ENCODE measurements around the gene NCOR2.
"Not testable (repeated sequence)": the region's sequence is repeated elsewhere in the genome, so short reads cannot be mapped to it uniquely, and the experiment has no call there.

The NCOR2 gene

GRCh38 chr12:124601706-124602105 is 34.3 kb upstream of the NCOR2 start:
- no peak for DNase-seq (ENCODE audit: low spot score)

GRCh38 chr12:124599074-124599999 is 31.9 kb upstream of the NCOR2 start:
- DNase-seq (ENCODE audit: low spot score), result peak; percentile 66

GRCh38 chr12:124597041-124597440 is 29.6 kb upstream of the NCOR2 start:
- DNase-seq (ENCODE audit: low spot score), result no peak

- no peak for DNase-seq (ENCODE audit: low spot score)
These were observed 28.0 kb upstream of the NCOR2 start for GRCh38 chr12:124595444-124595843.

GRCh38 chr12:124594851-124595250 is 27.4 kb upstream of the NCOR2 start:
- DNase-seq (ENCODE audit: low spot score), result no peak

GRCh38 chr12:124593851-124594401 is 26.5 kb upstream of the NCOR2 start:
- no peak for DNase-seq (ENCODE audit: low spot score)

- no peak for DNase-seq (ENCODE audit: low spot score)
These were observed 25.8 kb upstream of the NCOR2 start for GRCh38 chr12:124593176-124593575.

GRCh38 chr12:124592481-124593160 is 25.2 kb upstream of the NCOR2 start:
- no peak for DNase-seq (ENCODE audit: low spot score)

- peak; percentile 70 for DNase-seq (ENCODE audit: low spot score)
These were observed 24.6 kb upstream of the NCOR2 start for GRCh38 chr12:124592050-124592449.

GRCh38 chr12:124590447-124590846 is 23.0 kb upstream of the NCOR2 start:
- DNase-seq (ENCODE audit: low spot score), result no peak

- DNase-seq (ENCODE audit: low spot score), result peak; percentile 80
These were observed 21.4 kb upstream of the NCOR2 start for GRCh38 chr12:124588751-124589267.

- DNase-seq (ENCODE audit: low spot score), result no peak
These were observed 20.7 kb upstream of the NCOR2 start for GRCh38 chr12:124588018-124588634.

GRCh38 chr12:124586756-124587155 is 19.3 kb upstream of the NCOR2 start:
- no peak for DNase-seq (ENCODE audit: low spot score)

GRCh38 chr12:124584494-124584893 is 17.1 kb upstream of the NCOR2 start:
- DNase-seq (ENCODE audit: low spot score), result not testable (repeated sequence)

GRCh38 chr12:124583854-124584253 is 16.4 kb upstream of the NCOR2 start:
- no peak for DNase-seq (ENCODE audit: low spot score)

GRCh38 chr12:124582108-124582424 is 14.7 kb upstream of the NCOR2 start:
- DNase-seq (ENCODE audit: low spot score), result no peak

GRCh38 chr12:124581307-124582107 is 14.1 kb upstream of the NCOR2 start:
- DNase-seq (ENCODE audit: low spot score), result no peak

- no peak for DNase-seq (ENCODE audit: low spot score)
These were observed 12.6 kb upstream of the NCOR2 start for GRCh38 chr12:124579921-124580517.

GRCh38 chr12:124578854-124579253 is 11.4 kb upstream of the NCOR2 start:
- no peak for DNase-seq (ENCODE audit: low spot score)

- no peak for DNase-seq (ENCODE audit: low spot score)
These were observed 11.0 kb upstream of the NCOR2 start for GRCh38 chr12:124578445-124578844.

- no peak for DNase-seq (ENCODE audit: low spot score)
These were observed 10.6 kb upstream of the NCOR2 start for GRCh38 chr12:124577986-124578385.
